Suprapubic skin (tissue), 4 donors: ENCODE data around the gene BUD13.

Experiments
- CTCF ChIP-seq, 2 donors: fragments of 200-600 bp in 1 of 2; fragments of 450-650 bp in 1 of 2; sonication (generic) in 1 of 2; IDR thresholded peaks; one replicate each; pipeline ENCODE4 v1.5.1; 2016 to 2019; ENCODE audit warnings: antibody characterized with exemption in 2 of 2, mild to moderate bottlenecking in 1 of 2, moderate library complexity in 1 of 2
- EP300 ChIP-seq: sonication (generic); formaldehyde crosslinking; IDR thresholded peaks from one replicate; pipeline ENCODE4 v1.6.1; 2017; ENCODE audit warnings: antibody characterized with exemption
- POLR2A ChIP-seq, 2 donors: fragments of 450-650 bp; IDR thresholded peaks; one replicate each; pipeline ENCODE4 v1.6.1; 2017; ENCODE audit warnings: antibody characterized with exemption in 2 of 2, mild to moderate bottlenecking in 2 of 2, moderate library complexity in 2 of 2
- POLR2AphosphoS5 ChIP-seq, 3 donors: sonication (generic); formaldehyde crosslinking; IDR thresholded peaks; one replicate each; pipeline ENCODE4 v1.6.1; 2017; ENCODE audit warnings: antibody characterized with exemption in 3 of 3

GRCh38 chr11:116771935-116772334 is 852 bp downstream of the BUD13 start:
- no peak for TF ChIP-seq CTCF (IDR thresholded peaks at IDR 0.05)
- TF ChIP-seq EP300 = no peak
- TF ChIP-seq POLR2A (IDR thresholded peaks at IDR 0.05) = no peak
- no peak for TF ChIP-seq POLR2AphosphoS5 (IDR thresholded peaks at IDR 0.05)
